ENCODE measurements around the gene POU2AF1.

DNA sequence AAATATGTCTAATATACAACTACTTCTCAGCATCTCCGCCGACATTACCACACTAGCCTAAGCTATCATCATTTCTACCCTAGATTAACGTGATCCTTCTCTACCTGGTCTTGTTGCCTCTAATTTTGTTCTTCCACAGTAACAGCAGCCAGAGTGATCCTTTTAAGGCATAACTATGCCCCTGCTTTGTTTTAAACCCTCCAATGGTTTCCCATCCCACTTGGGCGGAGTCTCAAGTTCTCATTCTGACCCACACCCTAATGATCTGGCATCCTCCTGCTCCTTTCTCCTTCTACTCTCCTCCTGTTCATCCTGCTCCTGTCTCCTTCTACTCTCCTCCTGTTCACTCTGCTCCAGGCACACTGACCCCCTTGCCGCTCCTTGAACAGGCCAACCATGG lies 31.9 kb upstream of the POU2AF1 start:
- no peak for TF ChIP-seq CTCF (IDR thresholded peaks at IDR 0.05; ENCODE audit: low read length)
- TF ChIP-seq EZH2 (optimal IDR thresholded peaks at IDR 0.05; ENCODE audit: low read depth, low read length), result no peak

Measured in MM.1S (cell line).